WERI-Rb-1 (cell line): ENCODE results near the gene LRRC56.

Experiments
- DNase-seq: peaks from one replicate; pipeline ENCODE4 v3.0.0-alpha.2; 2020
- H3K27ac ChIP-seq: fragments of 250-450 bp; sonication (Bioruptor Pico); 2 replicates; pipeline ENCODE4 v1.5.1; 2020; ENCODE audit warnings: mild to moderate bottlenecking, moderate library complexity
- H3K27me3 ChIP-seq: fragments of 250-450 bp; sonication (Bioruptor Pico); 2 replicates; pipeline ENCODE4 v1.5.1; 2021; ENCODE audit warnings: mild to moderate bottlenecking, low read depth, moderate library complexity; ENCODE audit not compliant: insufficient read depth, severe bottlenecking
- H3K36me3 ChIP-seq: fragments of 250-450 bp; sonication (Bioruptor Pico); 2 replicates; pipeline ENCODE4 v1.5.1; 2020; ENCODE audit warnings: mild to moderate bottlenecking, moderate library complexity
- H3K4me3 ChIP-seq: 2 replicates; pipeline ENCODE4 v1.5.1; 2011; ENCODE audit warnings: low read depth, mild to moderate bottlenecking, control low read depth, low read length
- H3K9me3 ChIP-seq: fragments of 250-450 bp; sonication (Bioruptor Pico); 2 replicates; pipeline ENCODE4 v1.5.1; 2021; ENCODE audit warnings: mild to moderate bottlenecking, moderate library complexity; ENCODE audit not compliant: severe bottlenecking
- TF ChIP-seq, protein P1 (sequence below): IDR thresholded peaks from 2 replicates; pipeline ENCODE4 v1.5.1; 2011; ENCODE audit warnings: low read depth, mild to moderate bottlenecking, control low read depth, inconsistent platforms, low read length

Gene LRRC56

DNA sequence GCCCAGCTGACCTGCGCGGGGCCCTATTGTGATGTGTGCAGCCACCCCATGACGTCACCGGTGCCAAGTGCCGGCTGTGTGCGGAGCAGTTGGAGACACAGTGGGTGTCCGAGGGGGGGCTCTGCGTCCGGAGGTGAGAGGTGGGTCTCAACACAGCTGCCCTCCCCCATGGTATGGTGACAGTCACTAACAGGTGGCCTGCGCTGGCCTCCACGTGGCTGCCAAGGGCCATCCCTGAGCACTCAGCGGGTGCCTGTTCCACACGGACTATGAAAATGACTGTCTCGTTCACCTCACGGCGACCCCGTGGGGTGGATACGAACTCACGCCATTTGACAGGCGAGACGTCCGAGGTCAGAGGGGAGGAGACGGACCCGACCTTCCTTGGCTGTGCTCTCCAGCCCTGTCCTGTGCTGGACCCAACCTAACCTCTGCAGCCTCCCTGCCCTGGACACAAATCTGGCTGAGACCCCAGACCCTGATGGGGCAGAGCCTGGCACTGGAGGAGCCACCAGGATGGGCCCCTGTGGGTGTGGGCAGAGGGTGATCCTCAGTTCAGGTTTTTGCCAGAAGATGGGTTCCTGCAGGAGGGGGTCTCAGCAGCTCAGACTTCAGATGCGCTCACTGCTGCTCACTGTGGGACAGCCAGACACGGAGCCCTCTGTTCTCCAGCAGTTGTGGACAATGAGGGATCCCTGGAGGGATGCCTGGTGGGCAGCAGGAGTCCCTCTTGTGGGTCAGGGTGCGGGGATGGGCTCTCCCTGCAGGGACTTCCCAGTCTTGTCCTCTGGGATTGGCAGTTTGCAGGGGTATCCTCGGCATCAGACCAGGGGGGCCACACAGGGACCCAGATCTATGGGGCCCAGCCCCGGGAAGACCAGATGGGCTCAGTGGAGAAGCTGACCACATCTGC is 8.3 kb upstream of the LRRC56 start:
- H3K27ac ChIP-seq: no peak overlapping the region; the same call in none of the 2 replicates
- peaks cover 29% of the 10 kb centered on the region for H3K36me3 ChIP-seq
- TF ChIP-seq, protein P1, sequence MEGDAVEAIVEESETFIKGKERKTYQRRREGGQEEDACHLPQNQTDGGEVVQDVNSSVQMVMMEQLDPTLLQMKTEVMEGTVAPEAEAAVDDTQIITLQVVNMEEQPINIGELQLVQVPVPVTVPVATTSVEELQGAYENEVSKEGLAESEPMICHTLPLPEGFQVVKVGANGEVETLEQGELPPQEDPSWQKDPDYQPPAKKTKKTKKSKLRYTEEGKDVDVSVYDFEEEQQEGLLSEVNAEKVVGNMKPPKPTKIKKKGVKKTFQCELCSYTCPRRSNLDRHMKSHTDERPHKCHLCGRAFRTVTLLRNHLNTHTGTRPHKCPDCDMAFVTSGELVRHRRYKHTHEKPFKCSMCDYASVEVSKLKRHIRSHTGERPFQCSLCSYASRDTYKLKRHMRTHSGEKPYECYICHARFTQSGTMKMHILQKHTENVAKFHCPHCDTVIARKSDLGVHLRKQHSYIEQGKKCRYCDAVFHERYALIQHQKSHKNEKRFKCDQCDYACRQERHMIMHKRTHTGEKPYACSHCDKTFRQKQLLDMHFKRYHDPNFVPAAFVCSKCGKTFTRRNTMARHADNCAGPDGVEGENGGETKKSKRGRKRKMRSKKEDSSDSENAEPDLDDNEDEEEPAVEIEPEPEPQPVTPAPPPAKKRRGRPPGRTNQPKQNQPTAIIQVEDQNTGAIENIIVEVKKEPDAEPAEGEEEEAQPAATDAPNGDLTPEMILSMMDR: no peak
- no peaks in the 10 kb centered on the region for H3K27me3 ChIP-seq
- no peak for DNase-seq
- no peaks in the 10 kb centered on the region for H3K9me3 ChIP-seq
- no peak overlapping the region for H3K4me3 ChIP-seq

DNA sequence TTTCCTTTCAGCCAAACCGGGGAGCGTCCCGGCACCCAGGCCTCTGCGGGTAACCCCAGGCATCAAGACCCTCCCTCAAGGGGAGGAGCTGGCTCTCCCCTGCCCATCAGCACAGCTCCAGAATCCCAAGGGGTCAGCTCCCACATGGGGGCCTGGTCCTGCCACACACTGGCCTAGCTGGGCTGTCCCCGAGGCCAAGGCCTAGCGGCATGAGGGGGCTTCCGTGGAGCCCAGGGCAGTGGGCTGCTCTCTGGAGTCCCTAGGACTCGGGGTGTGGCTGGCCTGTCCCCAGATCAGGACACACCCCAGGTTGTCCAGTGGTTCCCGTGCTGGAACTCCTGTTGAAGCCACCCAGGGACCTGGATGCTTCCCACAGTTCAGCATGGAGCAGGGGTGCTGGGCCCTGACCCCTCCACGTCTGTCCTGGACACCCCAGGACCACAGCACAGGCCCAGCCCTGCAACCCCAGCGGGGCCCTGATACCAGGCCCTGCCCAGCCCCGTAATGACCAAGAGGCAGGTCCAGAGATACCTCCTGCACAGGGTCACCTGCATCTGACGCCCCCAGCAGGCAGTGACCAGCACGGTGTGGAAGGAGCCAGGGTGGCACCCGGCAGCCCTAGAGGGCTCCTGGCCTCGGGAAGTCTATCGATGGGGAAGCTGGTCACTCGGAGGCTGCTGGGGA is 7.5 kb upstream of the LRRC56 start:
- TF ChIP-seq, protein P1: no peak
- H3K36me3 ChIP-seq: peaks cover 32% of the 10 kb centered on the region

DNA sequence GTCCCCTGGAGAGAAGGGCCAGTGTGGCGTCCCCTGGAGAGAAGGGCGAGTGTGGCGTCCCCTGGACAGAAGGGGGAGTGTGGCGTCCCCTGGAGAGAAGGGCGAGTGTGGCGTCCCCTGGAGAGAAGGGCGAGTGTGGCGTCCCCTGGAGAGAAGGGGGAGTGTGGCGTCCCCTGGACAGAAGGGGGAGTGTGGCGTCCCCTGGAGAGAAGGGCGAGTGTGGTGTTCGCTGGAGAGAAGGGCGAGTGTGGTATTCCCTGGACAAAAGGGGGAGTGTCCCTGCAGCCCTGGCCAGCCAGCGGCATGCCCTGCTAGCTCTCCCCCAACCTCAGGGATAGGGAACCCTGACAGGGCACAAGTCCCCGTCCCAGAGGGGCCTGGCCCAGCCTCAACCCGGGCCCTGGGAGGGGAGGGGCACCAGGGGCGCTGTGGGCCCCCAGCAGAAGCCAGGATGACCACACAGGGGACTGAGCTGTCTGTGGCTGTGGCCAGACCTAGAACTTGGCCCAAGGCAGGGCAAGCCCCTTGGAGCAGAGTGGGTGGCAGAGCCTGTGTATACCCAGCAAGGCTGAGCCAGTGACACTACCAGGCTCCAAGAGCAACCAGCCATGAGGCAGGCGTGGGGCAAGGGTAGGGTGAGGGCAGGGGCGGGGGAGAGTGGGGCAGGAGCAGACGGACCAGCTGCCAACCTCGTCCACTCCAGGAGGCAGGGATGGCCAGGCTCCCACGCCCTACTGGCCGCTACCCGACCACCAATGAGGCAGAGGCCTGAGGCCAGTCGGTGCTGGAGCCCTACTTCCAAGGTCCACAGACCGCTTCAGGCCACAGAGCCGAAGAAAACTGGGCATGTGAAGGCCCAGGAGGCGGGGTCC is 6.1 kb upstream of the LRRC56 start:
- DNase-seq: no peak
- Histone ChIP-seq H3K36me3 (peaks cover 32% of the 10 kb centered on the region), H3K27me3 (no peaks in the 10 kb centered on the region), H3K4me3 (no peak overlapping the region), H3K27ac (no peak overlapping the region), H3K9me3 (no peaks in the 10 kb centered on the region)
- TF ChIP-seq, protein P1: no peak

More for the DNA sequence above, 7.5 kb upstream of the LRRC56 start:
- no peak for DNase-seq
- no peak overlapping the region; the same call in 1 of the 2 replicates for H3K27ac ChIP-seq
- no peak overlapping the region for H3K4me3 ChIP-seq
- H3K27me3 ChIP-seq: no peaks in the 10 kb centered on the region
- no peaks in the 10 kb centered on the region for H3K9me3 ChIP-seq

DNA sequence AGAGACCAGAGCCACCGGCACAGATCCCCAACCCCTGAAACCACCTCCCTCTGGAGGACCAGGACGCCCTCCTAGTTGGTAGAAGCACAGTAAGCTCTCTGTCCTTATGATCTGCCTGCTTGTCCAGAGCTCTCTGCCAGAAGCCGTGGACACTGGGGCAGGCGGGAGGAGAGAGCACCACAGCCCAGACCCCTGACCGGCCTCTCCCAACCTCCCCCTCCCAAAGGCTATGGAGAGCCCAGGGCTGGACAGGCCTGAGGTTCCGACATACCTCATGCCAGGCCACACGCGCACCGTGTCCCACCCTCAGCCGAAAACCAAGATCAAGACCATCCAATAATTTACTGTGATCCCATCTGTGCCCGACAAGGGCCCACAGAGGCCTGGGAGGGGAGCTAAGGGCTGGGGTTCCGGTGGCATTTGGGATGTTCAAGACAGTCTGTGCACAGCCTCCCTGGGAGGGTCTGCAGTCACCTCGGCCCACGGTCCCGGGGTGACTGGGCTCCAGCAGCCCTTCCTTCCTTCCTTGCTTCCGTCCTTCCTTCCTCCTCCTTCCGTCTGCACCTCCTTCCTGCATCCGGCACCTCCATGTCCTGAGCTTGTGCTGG is 5.3 kb upstream of the LRRC56 start:
- Histone ChIP-seq H3K4me3 (no peak overlapping the region), H3K9me3 (peaks cover under 1% of the 10 kb centered on the region), H3K27ac (no peak overlapping the region), H3K36me3 (peaks cover 32% of the 10 kb centered on the region), H3K27me3 (no peaks in the 10 kb centered on the region)
- DNase-seq: no peak
- TF ChIP-seq, protein P1: no peak

DNA sequence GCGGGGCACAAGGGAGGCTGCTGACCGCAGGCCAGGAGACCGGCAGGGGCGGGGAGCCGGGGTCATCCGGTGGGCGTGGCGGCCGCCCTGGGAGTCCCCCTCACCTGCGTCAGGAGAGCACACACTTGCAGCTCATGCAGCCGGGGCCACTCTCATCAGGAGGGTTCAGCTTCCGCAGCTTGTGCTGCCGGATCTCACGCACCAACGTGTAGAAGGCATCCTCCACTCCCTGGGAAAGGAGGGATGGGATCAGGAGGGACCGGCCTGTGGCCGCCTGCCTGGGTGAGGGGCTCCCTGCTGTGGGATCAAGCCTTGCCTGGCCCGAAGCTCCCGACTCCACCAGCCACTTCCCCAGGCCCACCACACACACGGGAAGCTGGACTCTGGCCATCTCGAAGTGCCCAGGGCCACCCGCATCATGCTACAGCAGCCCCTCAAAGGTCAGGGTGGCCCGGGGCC is 4.8 kb upstream of the LRRC56 start:
- no peak overlapping the region for H3K27ac ChIP-seq
- H3K4me3 ChIP-seq: no peak overlapping the region
- H3K27me3 ChIP-seq: no peaks in the 10 kb centered on the region
- TF ChIP-seq, protein P1: no peak
- DNase-seq: no peak
- peaks cover 2% of the 10 kb centered on the region for H3K9me3 ChIP-seq
- peaks cover 32% of the 10 kb centered on the region for H3K36me3 ChIP-seq
